Fibroblast of the aortic adventitia (primary cell): ENCODE data around the gene EDNRA. TPM values are rescaled to one million over a fixed set of nuclear protein-coding genes. Genes with fewer than 3 reads are reported as not detected.
A peak's percentile ranks its signal among the peaks of the same experiment; 100 is the strongest.

Experiments used
- DNase-seq: peaks from one replicate; pipeline ENCODE4 v3.0.0-alpha.2; 2010; ENCODE audit warnings: low read depth
- H3K4me3 ChIP-seq: 2 replicates; pipeline ENCODE4 v1.5.1; 2011; ENCODE audit warnings: low read depth, mild to moderate bottlenecking, control low read depth, low read length, moderate library complexity
- CTCF ChIP-seq: IDR thresholded peaks from 2 replicates; pipeline ENCODE4 v1.5.1; 2011; ENCODE audit warnings: mild to moderate bottlenecking, low read length, control low read depth, inconsistent platforms; ENCODE audit not compliant: insufficient read depth
- total RNA-seq: library from RNA; depleted of rRNA; stranded (reverse); fragments of >200 nt; gene quantifications from 2 replicates; pipeline ENCODE4 v1.2.3, GENCODE V29; 2012; ENCODE audit warnings: low replicate concordance

EDNRA gene
- total RNA-seq, 1 donor = 37.6 TPM

DNA sequence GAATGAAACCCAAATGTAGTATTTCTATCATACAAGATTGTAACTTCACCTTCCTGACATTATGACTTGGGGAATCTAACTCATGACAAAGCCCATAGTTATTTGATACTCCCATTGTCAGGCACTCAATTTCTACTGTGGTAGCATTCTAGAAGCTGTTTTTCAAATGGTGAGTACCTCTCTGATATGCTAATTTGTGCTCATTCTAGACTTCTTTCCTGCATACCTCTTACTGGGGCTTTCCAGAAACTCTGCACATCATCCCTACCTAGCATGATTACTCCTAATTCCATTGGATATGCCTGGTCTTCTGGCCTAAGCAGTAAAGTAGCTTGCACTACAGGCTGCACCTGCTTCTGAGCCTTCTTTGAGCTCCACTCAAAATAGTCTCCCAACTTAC is 85.9 kb downstream of the EDNRA start:
- no peak for DNase-seq
- no peak for TF ChIP-seq CTCF

DNA sequence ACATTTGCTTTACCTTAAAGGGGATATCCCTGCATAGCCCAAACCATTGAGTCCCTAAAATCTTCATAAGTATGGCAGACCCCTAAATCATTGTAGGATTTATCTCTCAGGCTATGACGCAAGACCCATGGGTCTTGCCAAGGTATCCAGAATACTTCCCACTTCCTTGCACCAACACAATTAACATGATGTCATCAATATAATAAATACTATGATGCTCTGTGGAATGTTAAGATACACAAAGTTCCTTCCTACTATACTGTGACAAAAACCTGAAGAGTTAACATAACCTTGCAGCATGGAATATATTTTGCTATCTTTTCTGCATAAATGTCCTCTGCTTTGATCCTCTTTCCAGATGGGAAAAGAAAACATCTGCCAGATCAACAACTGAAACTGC is 86.4 kb downstream of the EDNRA start:
- no peak overlapping the region for H3K4me3 ChIP-seq
- no peak for DNase-seq
- TF ChIP-seq CTCF = no peak

More for the DNA sequence above, 85.9 kb downstream of the EDNRA start:
- H3K4me3 ChIP-seq = no peak overlapping the region

DNA sequence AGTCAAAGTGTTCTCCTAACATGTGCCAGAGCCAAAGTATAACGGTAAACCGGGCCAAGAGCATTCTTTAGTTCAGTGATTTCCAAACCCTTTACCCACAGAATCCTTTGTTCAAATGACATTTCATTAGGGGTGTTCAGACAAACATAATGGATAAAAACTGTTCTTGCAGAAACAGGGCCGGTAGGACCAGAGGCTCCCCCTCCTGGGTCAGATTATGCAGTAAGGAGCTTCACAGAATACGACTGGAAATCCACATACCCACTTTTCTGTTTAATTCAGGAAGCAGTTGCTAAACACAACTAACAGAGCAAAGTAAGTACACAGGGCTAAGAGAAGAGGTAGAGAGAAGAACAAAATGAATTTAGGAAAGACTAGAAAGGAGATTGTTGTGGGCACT is 89.7 kb downstream of the EDNRA start:
- TF ChIP-seq CTCF = peak; percentile 42
- DNase-seq = peak; percentile 71
- H3K4me3 ChIP-seq = no peak overlapping the region

DNA sequence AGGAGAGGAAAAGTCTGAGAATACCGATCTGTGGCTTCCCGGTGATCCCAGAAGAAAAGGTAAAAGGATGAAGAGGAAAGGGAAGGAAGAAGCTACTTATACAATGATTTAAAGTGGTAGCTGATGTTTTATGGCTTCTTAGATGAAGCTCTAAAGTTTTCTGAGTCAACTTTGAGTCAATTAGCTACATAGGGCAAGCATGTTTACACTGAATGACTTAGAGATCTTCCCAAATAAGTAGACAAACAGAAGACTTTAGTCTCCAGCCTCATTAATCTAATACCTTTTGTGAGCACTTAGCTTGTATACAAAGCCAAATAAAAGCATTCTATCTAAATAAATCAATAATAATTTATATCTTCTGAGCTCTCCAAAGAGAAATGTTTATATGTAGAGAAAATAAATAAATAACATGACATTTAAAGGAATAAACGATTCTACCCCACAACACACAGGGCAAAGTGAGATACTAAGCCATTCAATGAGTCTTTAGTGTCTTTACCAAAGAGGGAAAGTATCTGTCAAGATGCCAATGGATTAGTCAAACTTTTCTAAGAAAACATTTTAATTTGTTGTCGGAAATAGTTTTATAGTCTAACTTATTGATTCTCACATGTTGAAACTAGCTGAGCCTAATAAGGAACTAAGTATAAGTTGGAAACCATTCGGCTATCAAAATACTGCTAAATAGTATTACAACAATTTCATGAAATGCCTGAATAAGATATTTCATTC is 90.3 kb downstream of the EDNRA start:
- no peak overlapping the region for H3K4me3 ChIP-seq
- DNase-seq = no peak
- TF ChIP-seq CTCF = no peak

DNA sequence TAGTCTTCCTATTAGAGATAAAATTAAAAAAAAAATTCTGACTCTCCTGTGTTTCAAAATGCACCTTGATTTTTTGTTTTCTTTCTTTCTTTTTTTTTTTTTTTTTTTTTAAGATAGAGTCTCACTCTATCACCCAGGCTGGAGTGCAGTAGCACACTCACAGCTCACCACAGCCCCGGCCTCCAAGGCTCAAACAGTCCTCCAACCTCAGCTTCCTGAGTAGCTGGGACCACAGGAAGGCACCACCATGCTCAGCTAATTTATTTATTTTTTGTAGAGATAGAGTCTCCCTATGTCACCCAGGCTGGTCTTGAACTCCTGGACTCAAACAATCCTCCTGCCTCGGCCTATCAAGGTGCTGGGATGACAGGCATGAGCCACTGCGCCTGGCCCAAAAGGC is 95.2 kb downstream of the EDNRA start:
- DNase-seq = no peak
- no peak for TF ChIP-seq CTCF
- H3K4me3 ChIP-seq = no peak overlapping the region

DNA sequence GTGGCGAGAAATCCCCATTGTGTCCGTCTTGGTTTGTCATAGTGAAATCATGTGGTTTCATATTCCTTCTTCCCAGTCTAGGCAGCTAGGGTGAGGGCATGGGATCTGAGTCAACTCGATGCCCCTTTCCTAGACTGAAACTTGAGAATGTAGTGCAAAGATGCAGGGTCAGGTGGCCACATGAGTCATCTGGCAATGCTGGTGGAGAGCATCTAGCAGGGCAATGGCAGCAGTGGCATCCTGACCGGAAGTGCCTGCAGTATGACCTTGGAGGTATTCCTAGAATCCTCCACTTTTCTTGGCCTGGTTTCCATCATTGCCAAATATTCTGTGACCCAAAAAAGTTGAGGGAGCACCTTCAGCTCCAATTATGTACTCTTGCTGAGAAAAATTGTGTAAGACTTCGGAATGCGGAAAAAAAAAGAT is 97.2 kb downstream of the EDNRA start:
- no peak for TF ChIP-seq CTCF
- DNase-seq = peak; percentile 83
- H3K4me3 ChIP-seq = no peak overlapping the region

DNA sequence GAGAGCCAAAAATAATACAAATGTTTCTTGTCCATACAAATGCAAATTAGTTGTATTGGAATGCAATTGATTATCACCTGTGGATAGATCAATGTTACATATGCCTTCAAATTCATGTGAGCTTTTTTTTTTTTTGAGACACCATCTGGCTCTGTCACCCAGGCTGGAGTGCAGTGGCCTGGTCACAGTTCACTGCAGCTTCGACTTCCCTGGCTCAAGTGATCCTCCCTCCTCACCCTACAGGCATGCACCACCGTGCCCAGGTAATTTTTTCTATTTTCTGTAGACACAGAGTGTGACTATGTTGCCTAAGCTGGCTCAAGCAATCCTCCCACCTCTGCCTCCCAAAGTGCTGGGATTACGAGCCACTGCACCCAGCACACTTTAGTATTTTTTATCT is 97.7 kb downstream of the EDNRA start:
- H3K4me3 ChIP-seq = no peak overlapping the region
- no peak for DNase-seq
- no peak for TF ChIP-seq CTCF
